ENCODE data around the gene TAGAP.

DNA sequence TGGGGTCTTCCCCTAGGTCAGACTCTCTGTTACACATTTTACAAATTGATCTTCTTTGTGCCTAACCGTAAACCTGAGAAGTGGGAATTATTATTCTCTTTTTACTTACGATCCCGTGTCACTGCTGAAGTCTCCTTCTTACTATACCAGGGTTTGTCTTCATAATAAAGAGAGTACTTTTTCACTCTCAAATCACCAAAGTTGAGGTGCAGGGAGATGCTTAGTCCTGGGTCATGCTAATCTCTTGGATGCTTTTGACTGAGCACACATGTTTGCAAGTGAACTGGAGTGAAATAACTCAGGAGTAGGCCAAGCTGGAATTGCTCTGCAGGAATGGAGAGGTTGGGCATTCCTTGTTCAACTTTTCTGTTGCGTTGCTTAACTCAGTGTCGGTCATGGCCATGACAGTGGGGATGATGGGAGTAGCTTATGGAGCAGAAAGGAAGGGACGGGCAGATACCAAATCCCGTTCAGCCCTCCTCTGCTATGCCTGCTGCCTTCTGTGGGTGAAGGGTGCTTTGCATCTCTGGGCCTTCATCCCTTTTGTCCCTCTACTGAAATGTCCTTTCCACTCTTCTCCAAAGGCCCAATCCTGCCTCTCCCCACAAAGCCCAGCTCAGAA lies 15.2 kb upstream of the TAGAP start:
- TF ChIP-seq, protein P1, sequence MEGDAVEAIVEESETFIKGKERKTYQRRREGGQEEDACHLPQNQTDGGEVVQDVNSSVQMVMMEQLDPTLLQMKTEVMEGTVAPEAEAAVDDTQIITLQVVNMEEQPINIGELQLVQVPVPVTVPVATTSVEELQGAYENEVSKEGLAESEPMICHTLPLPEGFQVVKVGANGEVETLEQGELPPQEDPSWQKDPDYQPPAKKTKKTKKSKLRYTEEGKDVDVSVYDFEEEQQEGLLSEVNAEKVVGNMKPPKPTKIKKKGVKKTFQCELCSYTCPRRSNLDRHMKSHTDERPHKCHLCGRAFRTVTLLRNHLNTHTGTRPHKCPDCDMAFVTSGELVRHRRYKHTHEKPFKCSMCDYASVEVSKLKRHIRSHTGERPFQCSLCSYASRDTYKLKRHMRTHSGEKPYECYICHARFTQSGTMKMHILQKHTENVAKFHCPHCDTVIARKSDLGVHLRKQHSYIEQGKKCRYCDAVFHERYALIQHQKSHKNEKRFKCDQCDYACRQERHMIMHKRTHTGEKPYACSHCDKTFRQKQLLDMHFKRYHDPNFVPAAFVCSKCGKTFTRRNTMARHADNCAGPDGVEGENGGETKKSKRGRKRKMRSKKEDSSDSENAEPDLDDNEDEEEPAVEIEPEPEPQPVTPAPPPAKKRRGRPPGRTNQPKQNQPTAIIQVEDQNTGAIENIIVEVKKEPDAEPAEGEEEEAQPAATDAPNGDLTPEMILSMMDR (IDR thresholded peaks at IDR 0.05; ENCODE audit: low read depth, low read length, poor library complexity, severe bottlenecking) = no peak
- TF ChIP-seq EZH2phosphoT487 (IDR thresholded peaks at IDR 0.05; ENCODE audit: borderline replicate concordance, low read length) = no peak

All from DOHH2 (cell line).